Neural progenitor cell (in vitro differentiated cells): ENCODE measurements around the gene EREG. TPM values are rescaled to one million over a fixed set of nuclear protein-coding genes. Genes with fewer than 3 reads are reported as not detected.
A peak's percentile ranks its signal among the peaks of the same experiment; 100 is the strongest.

Experiments used
- DNase-seq: peaks from one replicate; pipeline ENCODE4 v3.0.0-alpha.2; 2016; ENCODE audit warnings: low spot score
- H2AFZ ChIP-seq: fragments of 200-600 bp; sonication (generic); replicated peaks from 2 replicates; pipeline ENCODE4 v1.6.1; 2016; ENCODE audit warnings: antibody characterized with exemption
- H3F3A ChIP-seq: fragments of 200-600 bp; sonication (generic); 2 replicates; pipeline ENCODE4 v1.6.1; 2016; ENCODE audit warnings: antibody characterized with exemption, low read depth
- H3K27ac ChIP-seq: fragments of 200-600 bp; sonication (generic); 2 replicates; pipeline ENCODE4 v1.5.1; 2016; ENCODE audit warnings: mild to moderate bottlenecking
- H3K27me3 ChIP-seq: fragments of 200-600 bp; sonication (generic); 2 replicates; pipeline ENCODE4 v1.6.1; 2016; ENCODE audit warnings: mild to moderate bottlenecking, moderate library complexity
- H3K36me3 ChIP-seq: fragments of 200-600 bp; sonication (generic); 2 replicates; pipeline ENCODE4 v1.5.1; 2016
- H3K4me1 ChIP-seq: fragments of 200-600 bp; sonication (generic); 2 replicates; pipeline ENCODE4 v1.6.1; 2016; ENCODE audit warnings: mixed run types
- H3K4me2 ChIP-seq: fragments of 200-600 bp; sonication (generic); 2 replicates; pipeline ENCODE4 v1.6.1; 2016
- H3K4me3 ChIP-seq: fragments of 200-600 bp; sonication (generic); 2 replicates; pipeline ENCODE4 v1.5.1; 2016
- H3K79me2 ChIP-seq: fragments of 200-600 bp; sonication (generic); 2 replicates; pipeline ENCODE4 v1.6.1; 2016; ENCODE audit warnings: low read depth
- H3K9ac ChIP-seq: fragments of 200-600 bp; sonication (generic); 2 replicates; pipeline ENCODE4 v1.6.1; 2016
- H3K9me3 ChIP-seq: fragments of 200-600 bp; sonication (generic); 2 replicates; pipeline ENCODE4 v1.5.1; 2016; ENCODE audit warnings: low read depth
- H4K20me1 ChIP-seq: fragments of 200-600 bp; sonication (generic); 2 replicates; pipeline ENCODE4 v1.6.1; 2016; ENCODE audit warnings: low read depth
- H3K27ac Mint-ChIP-seq: 3 replicates; pipeline ENCODE4 v1.8.0; 2021; ENCODE audit warnings: mixed read lengths
- H3K27me3 Mint-ChIP-seq: 2 replicates; pipeline ENCODE4 v1.8.0; 2022; ENCODE audit warnings: low read depth, mild to moderate bottlenecking, inconsistent platforms, moderate library complexity, mixed read lengths; ENCODE audit not compliant: insufficient read depth
- H3K36me3 Mint-ChIP-seq: 3 replicates; pipeline ENCODE4 v1.8.0; 2021; ENCODE audit warnings: mixed read lengths
- H3K4me1 Mint-ChIP-seq: 3 replicates; pipeline ENCODE4 v1.8.0; 2021; ENCODE audit warnings: mixed read lengths
- H3K4me3 Mint-ChIP-seq: 3 replicates; pipeline ENCODE4 v1.8.0; 2021; ENCODE audit warnings: mild to moderate bottlenecking, moderate library complexity, mixed read lengths
- H3K9me3 Mint-ChIP-seq: 3 replicates; pipeline ENCODE4 v1.8.0; 2020; ENCODE audit warnings: mixed read lengths
- EZH2 ChIP-seq: fragments of 200-600 bp; sonication (generic); IDR thresholded peaks from 2 replicates; pipeline ENCODE4 v1.6.1; 2017; ENCODE audit warnings: antibody characterized with exemption, mild to moderate bottlenecking, moderate library complexity
- EZH2phosphoT487 ChIP-seq: fragments of 200-600 bp; sonication (generic); IDR thresholded peaks from 2 replicates; pipeline ENCODE4 v1.6.1; 2017; ENCODE audit warnings: antibody characterized with exemption
- total RNA-seq: library from RNA; depleted of rRNA; stranded (reverse); fragments of >200 nt; gene quantifications from 2 replicates; pipeline ENCODE4 v1.2.3, GENCODE V29; 2015; ENCODE audit warnings: low replicate concordance
- TF ChIP-seq, protein P1 (sequence below): fragments of 200-600 bp; sonication (generic); IDR thresholded peaks from 2 replicates; pipeline ENCODE4 v1.5.1; 2017; ENCODE audit warnings: antibody characterized with exemption, mild to moderate bottlenecking

EREG gene
- total RNA-seq, 1 donor from 2014 or later: not detected

DNA sequence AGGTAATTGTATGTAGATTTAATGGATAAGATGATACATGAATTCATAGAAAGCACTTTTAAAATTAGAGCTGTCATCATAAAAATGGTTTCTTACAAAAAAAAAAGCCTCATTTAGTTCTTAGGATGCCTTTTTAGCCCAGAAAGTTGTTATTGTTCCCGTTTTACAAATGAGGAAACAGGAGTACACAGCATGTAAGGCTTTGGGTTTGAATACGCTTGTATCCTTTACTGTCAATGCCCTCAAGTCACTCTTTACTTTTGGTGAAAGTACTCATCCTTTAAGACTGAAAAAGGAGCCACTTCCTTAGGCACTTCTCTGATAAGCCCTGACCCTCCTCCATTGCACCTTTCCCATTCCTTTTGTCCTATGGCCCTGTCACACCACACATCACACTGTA lies 4.9 kb downstream of the EREG start:
- H3K9me3 Mint-ChIP-seq: no peaks in the 10 kb centered on the region
- no peak overlapping the region for H3K4me2 ChIP-seq

GRCh38 chr4:74370912-74371311 lies 6.0 kb downstream of the EREG start:
- no peaks in the 10 kb centered on the region for H3K9me3 ChIP-seq
- no peaks in the 10 kb centered on the region for H3K36me3 ChIP-seq
- H3K4me1 ChIP-seq: peaks cover under 1% of the 10 kb centered on the region
- H3K4me1 Mint-ChIP-seq: peaks cover under 1% of the 10 kb centered on the region
- H3K27me3 Mint-ChIP-seq: peaks cover 8% of the 10 kb centered on the region
- H2AFZ ChIP-seq: peak overlapping the region; percentile 24
- H3K4me3 Mint-ChIP-seq: no peak overlapping the region
- peaks cover 19% of the 10 kb centered on the region for H3K27me3 ChIP-seq
- peak; percentile 69 for DNase-seq
- H3K79me2 ChIP-seq: no peaks in the 10 kb centered on the region
- TF ChIP-seq, protein P1, sequence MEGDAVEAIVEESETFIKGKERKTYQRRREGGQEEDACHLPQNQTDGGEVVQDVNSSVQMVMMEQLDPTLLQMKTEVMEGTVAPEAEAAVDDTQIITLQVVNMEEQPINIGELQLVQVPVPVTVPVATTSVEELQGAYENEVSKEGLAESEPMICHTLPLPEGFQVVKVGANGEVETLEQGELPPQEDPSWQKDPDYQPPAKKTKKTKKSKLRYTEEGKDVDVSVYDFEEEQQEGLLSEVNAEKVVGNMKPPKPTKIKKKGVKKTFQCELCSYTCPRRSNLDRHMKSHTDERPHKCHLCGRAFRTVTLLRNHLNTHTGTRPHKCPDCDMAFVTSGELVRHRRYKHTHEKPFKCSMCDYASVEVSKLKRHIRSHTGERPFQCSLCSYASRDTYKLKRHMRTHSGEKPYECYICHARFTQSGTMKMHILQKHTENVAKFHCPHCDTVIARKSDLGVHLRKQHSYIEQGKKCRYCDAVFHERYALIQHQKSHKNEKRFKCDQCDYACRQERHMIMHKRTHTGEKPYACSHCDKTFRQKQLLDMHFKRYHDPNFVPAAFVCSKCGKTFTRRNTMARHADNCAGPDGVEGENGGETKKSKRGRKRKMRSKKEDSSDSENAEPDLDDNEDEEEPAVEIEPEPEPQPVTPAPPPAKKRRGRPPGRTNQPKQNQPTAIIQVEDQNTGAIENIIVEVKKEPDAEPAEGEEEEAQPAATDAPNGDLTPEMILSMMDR: peak; percentile 74
- TF ChIP-seq EZH2phosphoT487: no peak
- H4K20me1 ChIP-seq: no peaks in the 10 kb centered on the region
- H3K4me2 ChIP-seq: no peak overlapping the region
- no peak overlapping the region for H3K4me3 ChIP-seq
- no peak overlapping the region for H3K27ac Mint-ChIP-seq
- no peak overlapping the region for H3K9ac ChIP-seq
- no peak overlapping the region for H3K27ac ChIP-seq
- no peaks in the 10 kb centered on the region for H3K36me3 Mint-ChIP-seq
- no peaks in the 10 kb centered on the region for H3F3A ChIP-seq
- H3K9me3 Mint-ChIP-seq: no peaks in the 10 kb centered on the region

More for the DNA sequence above, 4.9 kb downstream of the EREG start:
- Histone ChIP-seq H3K27me3 (peaks cover 29% of the 10 kb centered on the region), H4K20me1 (no peaks in the 10 kb centered on the region), H3K4me1 (peaks cover 10% of the 10 kb centered on the region), H3K9ac (no peak overlapping the region), H3K4me3 (no peak overlapping the region), H3K27ac (no peak overlapping the region), H3K9me3 (no peaks in the 10 kb centered on the region), H3F3A (no peaks in the 10 kb centered on the region), H3K36me3 (no peaks in the 10 kb centered on the region), H3K79me2 (no peaks in the 10 kb centered on the region), H2AFZ (no peak overlapping the region)
- H3K36me3 Mint-ChIP-seq: no peaks in the 10 kb centered on the region
- no peak for TF ChIP-seq EZH2phosphoT487
- H3K4me1 Mint-ChIP-seq: peaks cover 9% of the 10 kb centered on the region
- H3K4me3 Mint-ChIP-seq: no peak overlapping the region
- DNase-seq: no peak
- H3K27ac Mint-ChIP-seq: no peak overlapping the region
- H3K27me3 Mint-ChIP-seq: peaks cover 13% of the 10 kb centered on the region

- Mint-ChIP-seq H3K27me3 (peaks cover 2% of the 10 kb centered on the region), H3K36me3 (no peaks in the 10 kb centered on the region), H3K9me3 (no peaks in the 10 kb centered on the region), H3K4me3 (no peak overlapping the region), H3K27ac (no peak overlapping the region), H3K4me1 (no peaks in the 10 kb centered on the region)
- no peaks in the 10 kb centered on the region for H3K4me1 ChIP-seq
- TF ChIP-seq, protein P1: no peak
- TF ChIP-seq EZH2 (no peak), EZH2phosphoT487 (no peak)
- no peaks in the 10 kb centered on the region for H3K27me3 ChIP-seq
- H3K36me3 ChIP-seq: no peaks in the 10 kb centered on the region
- no peak for DNase-seq
- H3F3A ChIP-seq: no peaks in the 10 kb centered on the region
- H3K4me3 ChIP-seq: no peak overlapping the region
- no peaks in the 10 kb centered on the region for H3K9me3 ChIP-seq
- no peaks in the 10 kb centered on the region for H3K79me2 ChIP-seq
- H3K27ac ChIP-seq: no peak overlapping the region
- H3K4me2 ChIP-seq: no peak overlapping the region
- H3K9ac ChIP-seq: no peak overlapping the region
- H2AFZ ChIP-seq: no peak overlapping the region
- no peaks in the 10 kb centered on the region for H4K20me1 ChIP-seq
Observed at GRCh38 chr4:74374128-74374527, 9.2 kb downstream of the EREG start.

- H3K27me3 ChIP-seq: no peaks in the 10 kb centered on the region
- H3K36me3 Mint-ChIP-seq: no peaks in the 10 kb centered on the region
- H3K27me3 Mint-ChIP-seq: no peaks in the 10 kb centered on the region
- no peak overlapping the region for H3K27ac ChIP-seq
- no peaks in the 10 kb centered on the region for H3F3A ChIP-seq
- no peaks in the 10 kb centered on the region for H3K79me2 ChIP-seq
- no peaks in the 10 kb centered on the region for H3K9me3 Mint-ChIP-seq
- TF ChIP-seq EZH2phosphoT487: no peak
- TF ChIP-seq, protein P1: no peak
- TF ChIP-seq EZH2: no peak
- DNase-seq: no peak
- no peaks in the 10 kb centered on the region for H3K9me3 ChIP-seq
- no peaks in the 10 kb centered on the region for H3K4me1 ChIP-seq
- no peaks in the 10 kb centered on the region for H3K36me3 ChIP-seq
- H3K4me3 Mint-ChIP-seq: no peak overlapping the region
- H3K4me2 ChIP-seq: no peak overlapping the region
- no peak overlapping the region for H3K27ac Mint-ChIP-seq
- H3K4me3 ChIP-seq: no peak overlapping the region
- no peaks in the 10 kb centered on the region for H4K20me1 ChIP-seq
- H3K9ac ChIP-seq: no peak overlapping the region
- H2AFZ ChIP-seq: no peak overlapping the region
- no peaks in the 10 kb centered on the region for H3K4me1 Mint-ChIP-seq
Observed at GRCh38 chr4:74374561-74375327, 9.8 kb downstream of the EREG start.
